ENCODE data around the gene PAX8. TPM values are rescaled to one million over a fixed set of nuclear protein-coding genes. Genes with fewer than 3 reads are reported as not detected.

PAX8 gene
- total RNA-seq, 6 donors from 2014 or later = 1.5 to 3.6 (median 2.0) TPM

DNA sequence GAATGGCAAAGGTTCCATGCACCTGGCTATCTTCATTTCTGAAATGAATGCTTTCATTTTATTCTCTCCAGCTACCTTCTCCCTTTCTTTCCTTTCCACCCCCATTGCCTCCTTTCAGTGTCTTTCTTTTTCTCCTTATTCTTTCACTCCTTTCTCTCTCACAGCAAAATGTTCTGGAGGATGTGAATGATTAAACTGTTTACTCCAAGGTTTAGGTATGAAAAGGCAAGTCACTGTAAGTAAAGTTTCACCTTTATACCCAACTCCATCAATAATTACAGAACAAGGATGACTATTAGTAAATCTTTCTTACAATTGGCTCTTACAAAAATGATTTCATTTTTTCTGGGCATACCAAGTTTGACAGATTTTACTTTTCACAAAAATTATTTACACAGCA, 4.3 kb downstream of the PAX8 start:
- Histone ChIP-seq H3K9me3 (no peaks in the 10 kb centered on the region), H3K4me1 (peaks cover 14 to 29% (median 16%) of the 10 kb centered on the region in 4 donors), H3K4me3 (no peak overlapping the region), H3K36me3 (no peaks in the 10 kb centered on the region), H3K27me3 (peaks cover 0 to 35% (median 21%) of the 10 kb centered on the region in 4 donors), H3K27ac (no peak overlapping the region)
- no peak for DNase-seq
- TF ChIP-seq POLR2A (IDR thresholded peaks at IDR 0.05) (no peak), EP300 (IDR thresholded peaks at IDR 0.05) (no peak), POLR2AphosphoS5 (IDR thresholded peaks at IDR 0.05) (no peak)
- TF ChIP-seq, protein P1, sequence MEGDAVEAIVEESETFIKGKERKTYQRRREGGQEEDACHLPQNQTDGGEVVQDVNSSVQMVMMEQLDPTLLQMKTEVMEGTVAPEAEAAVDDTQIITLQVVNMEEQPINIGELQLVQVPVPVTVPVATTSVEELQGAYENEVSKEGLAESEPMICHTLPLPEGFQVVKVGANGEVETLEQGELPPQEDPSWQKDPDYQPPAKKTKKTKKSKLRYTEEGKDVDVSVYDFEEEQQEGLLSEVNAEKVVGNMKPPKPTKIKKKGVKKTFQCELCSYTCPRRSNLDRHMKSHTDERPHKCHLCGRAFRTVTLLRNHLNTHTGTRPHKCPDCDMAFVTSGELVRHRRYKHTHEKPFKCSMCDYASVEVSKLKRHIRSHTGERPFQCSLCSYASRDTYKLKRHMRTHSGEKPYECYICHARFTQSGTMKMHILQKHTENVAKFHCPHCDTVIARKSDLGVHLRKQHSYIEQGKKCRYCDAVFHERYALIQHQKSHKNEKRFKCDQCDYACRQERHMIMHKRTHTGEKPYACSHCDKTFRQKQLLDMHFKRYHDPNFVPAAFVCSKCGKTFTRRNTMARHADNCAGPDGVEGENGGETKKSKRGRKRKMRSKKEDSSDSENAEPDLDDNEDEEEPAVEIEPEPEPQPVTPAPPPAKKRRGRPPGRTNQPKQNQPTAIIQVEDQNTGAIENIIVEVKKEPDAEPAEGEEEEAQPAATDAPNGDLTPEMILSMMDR (IDR thresholded peaks at IDR 0.05) = no peak
- ATAC-seq (ENCODE audit: low FRiP score in 2 of 2) = no peak

DNA sequence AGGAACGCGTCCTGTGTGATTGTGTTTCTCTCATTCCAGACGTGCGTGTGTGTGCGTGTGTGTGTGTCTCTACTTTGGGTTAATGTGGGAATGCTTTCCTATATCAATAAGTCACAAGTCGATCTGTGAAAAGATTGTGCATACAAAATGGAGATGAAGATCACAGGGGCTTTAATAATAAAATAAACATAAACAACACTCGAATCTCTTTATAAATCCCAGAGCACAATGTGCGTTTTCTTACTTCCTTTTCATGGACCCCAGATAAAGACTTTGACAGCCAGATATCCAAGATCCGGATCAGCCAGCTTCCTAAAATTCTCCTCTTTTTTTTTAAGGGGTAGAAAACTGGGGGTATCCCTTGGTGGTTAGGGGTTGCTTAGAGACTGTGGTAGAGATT, 4.7 kb downstream of the PAX8 start:
- 35 to 47% methylated on average over 9 of the region's 9 CpGs for WGBS, 2 donors
- Histone ChIP-seq H3K4me3 (no peak overlapping the region), H3K27ac (no peak overlapping the region), H3K36me3 (no peaks in the 10 kb centered on the region), H3K27me3 (peaks cover 0 to 35% (median 21%) of the 10 kb centered on the region in 4 donors), H3K4me1 (peaks cover 14 to 29% (median 16%) of the 10 kb centered on the region in 4 donors), H3K9me3 (no peaks in the 10 kb centered on the region)
- ATAC-seq (ENCODE audit: low FRiP score in 2 of 2) = no peak
- TF ChIP-seq POLR2AphosphoS5 (IDR thresholded peaks at IDR 0.05) (no peak), POLR2A (IDR thresholded peaks at IDR 0.05) (no peak), EP300 (IDR thresholded peaks at IDR 0.05) (no peak)
- TF ChIP-seq, protein P1 (IDR thresholded peaks at IDR 0.05) = no peak
- DNase-seq = no peak

DNA sequence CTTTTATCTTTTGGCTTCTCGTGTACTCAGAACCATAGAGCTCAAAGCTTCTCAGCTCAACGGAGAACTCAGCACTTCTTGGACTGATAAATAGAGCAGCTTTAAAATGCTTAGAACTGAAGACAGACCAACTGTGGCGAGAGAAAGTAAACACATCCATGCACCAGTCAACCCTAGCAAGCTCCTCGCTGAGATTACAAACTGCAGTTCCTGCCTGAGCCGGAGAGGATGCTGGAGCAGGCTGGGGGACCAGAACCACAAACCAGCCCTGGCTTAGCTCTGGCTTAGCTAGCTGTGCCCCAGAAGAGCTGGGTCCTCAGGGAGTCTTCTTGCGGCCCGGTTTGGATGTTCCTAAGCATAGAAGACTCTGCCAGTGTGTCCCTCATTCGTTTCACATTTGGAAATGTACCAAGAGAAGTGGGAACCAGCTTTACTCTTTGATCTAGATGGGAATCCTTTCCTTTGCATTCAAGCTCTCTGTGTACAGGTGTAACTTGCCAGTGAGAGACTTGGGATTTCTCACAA, 5.6 kb downstream of the PAX8 start:
- H3K27ac ChIP-seq = no peak overlapping the region
- H3K4me1 ChIP-seq = peaks cover 14 to 27% (median 16%) of the 10 kb centered on the region in 4 donors
- TF ChIP-seq POLR2AphosphoS5 (IDR thresholded peaks at IDR 0.05) (no peak), POLR2A (IDR thresholded peaks at IDR 0.05) (no peak)
- TF ChIP-seq, protein P1 (IDR thresholded peaks at IDR 0.05) = peak in 1 of 6 experiments; percentile 5
- WGBS, 2 donors = 17 to 28% methylated on average over 8 of the region's 8 CpGs
- no peak for ATAC-seq (ENCODE audit: low FRiP score in 2 of 2)
- H3K27me3 ChIP-seq = peaks cover 0 to 31% (median 19%) of the 10 kb centered on the region in 4 donors
- H3K36me3 ChIP-seq = no peaks in the 10 kb centered on the region
- H3K9me3 ChIP-seq = no peaks in the 10 kb centered on the region
- no peak overlapping the region for H3K4me3 ChIP-seq
- no peak for DNase-seq

DNA sequence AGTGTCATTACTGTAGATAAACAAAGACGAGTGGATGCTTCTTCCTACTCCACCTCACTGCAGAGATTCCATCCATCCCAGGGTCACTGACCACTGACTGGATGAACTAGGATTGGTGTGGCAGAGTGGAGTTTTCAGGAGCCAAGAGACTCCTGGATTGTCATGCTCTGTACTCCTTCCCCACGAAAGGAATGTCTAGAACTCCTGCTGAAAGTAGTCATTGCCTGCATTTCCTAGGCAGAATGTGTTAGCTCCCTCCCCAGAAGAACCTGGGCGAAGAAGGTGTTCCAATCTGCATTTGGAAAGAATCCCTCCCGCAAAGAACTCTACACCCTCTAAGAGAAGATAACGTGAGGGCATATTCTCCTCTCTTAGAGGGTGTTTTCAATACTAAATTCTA, 6.2 kb downstream of the PAX8 start:
- ATAC-seq (ENCODE audit: low FRiP score in 2 of 2) = no peak
- H3K4me3 ChIP-seq = no peak overlapping the region
- no peak overlapping the region for H3K27ac ChIP-seq
- no peaks in the 10 kb centered on the region for H3K9me3 ChIP-seq
- DNase-seq = no peak
- TF ChIP-seq POLR2AphosphoS5 (IDR thresholded peaks at IDR 0.05) (no peak), POLR2A (IDR thresholded peaks at IDR 0.05) (no peak)
- H3K4me1 ChIP-seq = peaks cover 11 to 21% (median 13%) of the 10 kb centered on the region in 4 donors
- peaks cover 0 to 26% (median 13%) of the 10 kb centered on the region in 4 donors for H3K27me3 ChIP-seq
- no peaks in the 10 kb centered on the region for H3K36me3 ChIP-seq
- whole genome bisulfite sequencing, 2 donors = 28 to 45% methylated on average over 5 of the region's 5 CpGs

DNA sequence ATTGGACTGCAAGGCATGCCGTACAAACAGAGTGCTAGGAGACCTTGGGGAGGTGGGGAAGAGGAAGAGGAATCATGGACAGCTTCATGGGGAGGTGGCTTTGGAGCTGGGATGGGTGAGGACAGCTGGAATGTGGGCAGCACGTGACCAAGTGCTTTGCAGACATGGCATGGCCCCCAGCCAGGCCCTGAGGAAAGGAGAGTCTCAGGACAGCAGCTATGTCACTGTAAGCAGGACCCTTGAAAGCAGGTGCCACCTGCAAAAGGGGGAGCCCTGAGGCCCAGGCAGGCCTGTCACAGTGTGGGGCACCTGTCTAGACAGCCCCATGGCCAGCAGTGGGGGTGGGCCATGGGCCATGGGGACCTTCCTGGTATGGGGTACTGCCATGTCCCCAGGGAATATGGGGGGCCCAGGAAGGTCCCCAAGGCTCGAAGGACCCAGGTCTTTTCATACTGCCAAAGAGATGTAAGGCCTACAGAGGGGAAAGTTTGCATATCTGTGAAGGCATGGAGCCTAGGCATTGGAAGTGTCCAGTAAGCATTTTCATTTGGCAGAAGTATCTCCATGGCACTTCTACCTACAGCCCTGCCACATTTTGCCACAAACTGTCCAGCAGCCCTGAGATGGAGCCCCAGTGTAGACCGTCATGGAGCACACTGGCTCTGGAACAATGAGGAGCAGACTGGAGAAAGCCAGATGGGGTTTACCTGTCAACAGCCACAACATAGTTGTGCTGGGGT, 9.9 kb downstream of the PAX8 start:
- Histone ChIP-seq H3K36me3 (no peaks in the 10 kb centered on the region), H3K4me1 (peaks cover 0 to 2% (median 0%) of the 10 kb centered on the region in 4 donors), H3K9me3 (no peaks in the 10 kb centered on the region), H3K27ac (no peak overlapping the region), H3K4me3 (no peak overlapping the region), H3K27me3 (peaks cover 0 to 5% (median 0%) of the 10 kb centered on the region in 4 donors)
- 84 to 86% methylated on average over 4 of the region's 4 CpGs for WGBS, 2 donors
- TF ChIP-seq, protein P1 (IDR thresholded peaks at IDR 0.05) = no peak
- TF ChIP-seq POLR2A (IDR thresholded peaks at IDR 0.05) (no peak), POLR2AphosphoS5 (IDR thresholded peaks at IDR 0.05) (no peak), EP300 (IDR thresholded peaks at IDR 0.05) (no peak)
- ATAC-seq (ENCODE audit: low FRiP score in 2 of 2) (peak; percentile 11 to 25), DNase-seq (no peak)
